Measurements from ENCODE around the gene IGF2BP2.
A peak's percentile ranks its signal among the peaks of the same experiment; 100 is the strongest.
"Not testable (repeated sequence)": the region's sequence is repeated elsewhere in the genome, so short reads cannot be mapped to it uniquely, and the experiment has no call there.

IGF2BP2 gene

DNA sequence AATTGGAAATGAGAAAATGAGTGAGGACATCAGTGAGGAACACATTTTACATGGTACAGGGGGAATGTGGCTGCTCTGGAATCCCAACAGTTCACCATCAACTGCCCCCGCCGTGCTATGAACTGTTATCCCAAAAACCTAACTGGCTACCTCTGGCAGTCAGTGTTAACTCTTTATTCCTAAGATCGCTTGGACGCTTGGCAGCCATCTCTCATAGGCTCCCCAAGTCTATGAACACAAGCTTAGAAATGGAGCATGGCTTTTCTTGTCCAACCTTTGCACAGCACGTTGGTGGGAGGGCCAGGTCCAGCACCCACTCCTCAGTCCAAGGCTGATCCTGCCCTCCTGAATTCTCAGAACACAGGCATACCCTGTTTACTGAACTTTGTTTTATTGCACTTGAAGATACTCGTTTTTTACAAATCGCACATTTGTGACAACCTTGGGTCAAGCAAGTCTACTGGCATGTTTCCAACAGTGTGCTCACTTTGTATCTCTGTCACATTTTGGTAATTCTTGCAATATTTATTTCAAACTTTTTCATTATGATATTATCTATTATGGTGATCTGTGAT is 185.1 kb downstream of the IGF2BP2 start:
- DNase-seq (ENCODE audit: low spot score): no peak

DNA sequence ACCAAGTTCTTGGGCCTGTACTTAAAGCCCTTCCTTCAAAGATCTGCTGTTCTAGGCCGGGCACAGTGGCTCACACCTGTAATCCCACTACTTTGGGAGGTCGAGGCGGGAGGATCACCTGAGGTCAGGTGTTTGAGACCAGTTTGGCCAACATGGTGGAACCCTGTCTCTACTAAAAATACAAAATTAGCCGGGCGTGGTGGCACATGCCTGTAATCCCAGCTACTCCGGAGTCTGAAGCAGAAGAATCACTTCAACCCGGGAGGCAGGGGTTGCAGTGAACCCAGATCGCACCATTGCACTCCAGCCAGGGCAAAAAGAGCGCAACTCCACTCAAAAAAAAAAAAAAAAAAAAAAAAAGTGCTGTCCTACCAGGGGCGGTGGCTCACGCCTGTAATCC is 186.2 kb downstream of the IGF2BP2 start:
- DNase-seq (ENCODE audit: low spot score): not testable (repeated sequence)

DNA sequence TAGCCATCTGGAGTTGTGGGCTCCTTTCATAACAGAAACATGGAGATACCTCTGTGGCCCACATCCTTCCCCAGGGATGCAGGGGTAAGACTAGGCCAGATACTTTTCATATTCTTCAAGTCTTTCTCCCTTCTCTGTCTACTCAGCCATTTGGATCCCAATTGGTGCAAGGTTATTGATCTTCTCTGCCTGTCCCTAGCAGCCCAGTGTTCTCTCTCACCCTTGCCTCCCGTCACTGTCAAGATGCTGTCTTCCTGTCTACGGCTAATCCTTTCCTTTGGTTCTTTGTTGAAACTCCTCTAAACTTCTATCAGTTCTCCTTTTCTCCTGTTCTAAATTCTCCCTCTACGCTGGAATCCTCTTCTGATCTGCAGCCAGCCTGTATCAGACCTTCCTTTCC is 187.5 kb downstream of the IGF2BP2 start:
- no peak for DNase-seq (ENCODE audit: low spot score)

DNA sequence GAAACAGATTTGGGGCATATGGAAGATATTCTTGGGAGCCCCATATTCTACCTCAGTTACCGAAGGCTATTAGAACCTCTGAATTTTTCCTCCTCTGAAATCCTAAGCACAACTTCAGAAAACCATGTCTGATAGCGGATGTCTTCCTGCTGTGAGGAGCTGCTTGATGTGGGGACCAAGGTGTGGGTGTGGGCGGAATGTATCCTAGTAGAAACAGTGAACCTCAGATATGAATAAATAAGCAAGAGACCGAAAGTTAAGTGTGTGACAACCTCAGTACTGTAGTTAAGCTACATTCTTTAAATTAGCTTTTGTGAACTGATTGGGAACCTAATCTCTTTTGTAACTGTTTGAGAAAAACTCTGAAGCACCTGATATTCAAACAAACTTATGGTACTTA is 191.8 kb downstream of the IGF2BP2 start:
- no peak for DNase-seq (ENCODE audit: low spot score)

DNA sequence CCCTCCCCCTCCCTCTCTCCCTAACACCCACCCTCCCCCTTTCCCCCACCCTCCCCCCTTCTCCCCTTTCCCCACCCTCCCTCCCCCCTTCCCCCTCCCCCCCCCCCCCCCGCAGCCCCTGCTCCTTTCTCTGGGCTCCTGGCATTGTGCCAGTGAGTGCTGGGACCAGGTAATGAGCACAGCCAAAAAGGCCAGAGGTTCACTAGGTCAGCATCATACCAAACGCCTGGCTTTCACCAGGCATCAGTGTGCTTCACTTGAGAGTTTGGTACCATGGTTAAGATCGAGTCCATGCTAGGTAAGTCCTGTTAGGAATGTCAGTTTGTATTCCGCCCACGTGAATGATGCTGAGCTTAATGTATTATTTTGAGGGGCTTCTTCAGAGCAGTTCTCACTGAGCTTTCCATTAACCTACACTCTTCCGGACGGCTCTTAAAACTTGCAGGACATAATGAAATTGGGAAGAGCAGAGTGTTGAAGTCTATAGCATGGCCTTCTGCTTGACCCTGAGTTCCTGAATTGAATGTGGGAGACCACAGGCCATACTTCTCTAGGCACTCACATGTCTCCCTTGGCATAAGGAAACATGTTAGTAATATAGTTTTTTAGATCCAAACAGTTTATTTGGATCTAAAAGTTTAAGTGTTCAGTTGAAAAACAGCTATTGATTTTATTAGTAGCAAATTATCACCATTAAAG is 193.2 kb downstream of the IGF2BP2 start:
- DNase-seq (ENCODE audit: low spot score): no peak

DNA sequence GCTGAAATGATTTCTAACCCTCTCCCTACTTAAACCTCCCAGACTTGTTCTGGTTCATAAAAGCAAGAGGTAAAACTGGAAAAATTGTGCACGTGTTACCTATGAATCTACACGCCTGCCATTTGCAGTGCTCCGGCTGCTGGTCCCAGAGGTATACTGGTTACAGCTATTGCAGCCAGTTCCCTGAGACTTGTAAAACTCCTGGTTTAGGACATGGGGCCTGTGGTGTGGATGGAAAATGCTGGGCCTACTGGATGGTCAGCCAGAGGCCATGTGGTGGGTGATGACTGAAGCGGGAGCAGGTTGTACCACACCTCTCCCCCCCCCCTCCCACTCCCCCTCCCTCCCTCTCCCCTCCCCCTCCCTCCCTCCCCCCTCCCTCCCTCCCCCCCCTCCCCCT is 193.7 kb downstream of the IGF2BP2 start:
- no peak for DNase-seq (ENCODE audit: low spot score)

DNA sequence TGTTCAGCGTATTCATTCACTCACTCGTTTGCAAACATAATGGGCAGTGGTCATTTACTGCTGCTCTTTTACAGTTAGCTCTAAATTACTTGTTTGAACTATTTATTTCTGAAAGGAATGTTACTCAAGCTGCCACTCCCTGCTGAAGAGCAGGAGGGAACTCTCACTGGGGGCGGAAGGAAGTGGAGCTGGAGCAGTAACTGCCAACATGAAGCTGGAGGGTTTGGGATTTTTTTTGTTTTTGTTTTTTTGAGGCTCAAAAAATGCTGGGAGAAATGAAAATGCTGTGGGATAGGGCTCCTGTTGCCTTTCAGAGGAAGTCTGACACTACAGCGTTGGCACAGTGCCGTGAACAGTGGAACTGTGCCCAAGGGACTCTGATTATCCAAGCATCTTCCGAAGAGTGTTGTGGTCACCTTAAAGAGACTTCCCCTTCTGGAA is 194.6 kb downstream of the IGF2BP2 start:
- peak; percentile 32 for DNase-seq (ENCODE audit: low spot score)

DNA sequence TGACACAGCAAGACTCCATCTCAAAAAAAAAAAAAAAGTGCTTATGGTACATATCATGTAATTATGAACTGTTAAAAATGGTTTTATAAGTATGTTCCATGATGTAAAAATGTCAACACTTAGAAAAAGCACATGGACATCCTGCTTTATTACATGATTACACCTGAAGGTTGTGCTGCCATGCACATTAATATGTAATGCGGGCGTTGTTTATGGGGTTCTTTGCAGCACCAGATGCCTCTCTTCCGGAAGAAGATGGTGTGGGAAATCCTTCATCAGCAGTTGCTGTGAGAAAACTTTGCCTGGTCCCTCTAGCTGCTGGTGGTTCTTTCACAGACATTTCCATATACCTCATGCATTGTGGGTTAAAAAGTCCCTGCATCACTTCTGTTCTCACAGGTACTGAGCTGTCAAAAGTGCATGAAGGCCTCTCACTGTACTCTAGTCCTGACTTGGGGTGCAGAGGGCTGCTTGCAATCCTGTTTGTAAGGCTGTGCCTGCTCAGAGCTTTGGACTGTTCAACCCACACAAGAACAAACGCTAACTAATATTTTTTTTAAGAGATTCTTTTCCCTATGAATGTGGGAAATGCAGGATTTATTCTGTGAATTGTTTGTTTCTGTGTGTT is 195.2 kb downstream of the IGF2BP2 start:
- no peak for DNase-seq (ENCODE audit: low spot score)

DNA sequence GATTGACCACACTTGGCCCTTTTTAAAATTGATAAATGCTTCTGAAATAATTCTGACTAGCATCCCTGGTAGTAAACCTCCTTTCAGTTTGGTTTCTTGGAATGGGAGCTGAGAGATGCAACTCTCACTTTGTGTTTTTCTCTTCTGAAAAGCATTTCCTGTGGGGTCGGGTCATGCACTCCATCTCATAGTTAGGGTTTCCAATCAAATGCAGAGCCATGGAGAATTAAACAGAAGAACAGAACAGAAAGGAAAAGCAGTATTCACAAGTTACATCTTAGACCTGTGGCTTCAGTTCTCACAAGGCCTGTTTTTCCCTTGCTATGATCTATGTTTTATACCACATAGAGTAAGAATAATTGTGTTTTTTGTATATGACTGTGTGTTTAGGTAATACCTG is 199.1 kb downstream of the IGF2BP2 start:
- DNase-seq (ENCODE audit: low spot score): no peak

DNA sequence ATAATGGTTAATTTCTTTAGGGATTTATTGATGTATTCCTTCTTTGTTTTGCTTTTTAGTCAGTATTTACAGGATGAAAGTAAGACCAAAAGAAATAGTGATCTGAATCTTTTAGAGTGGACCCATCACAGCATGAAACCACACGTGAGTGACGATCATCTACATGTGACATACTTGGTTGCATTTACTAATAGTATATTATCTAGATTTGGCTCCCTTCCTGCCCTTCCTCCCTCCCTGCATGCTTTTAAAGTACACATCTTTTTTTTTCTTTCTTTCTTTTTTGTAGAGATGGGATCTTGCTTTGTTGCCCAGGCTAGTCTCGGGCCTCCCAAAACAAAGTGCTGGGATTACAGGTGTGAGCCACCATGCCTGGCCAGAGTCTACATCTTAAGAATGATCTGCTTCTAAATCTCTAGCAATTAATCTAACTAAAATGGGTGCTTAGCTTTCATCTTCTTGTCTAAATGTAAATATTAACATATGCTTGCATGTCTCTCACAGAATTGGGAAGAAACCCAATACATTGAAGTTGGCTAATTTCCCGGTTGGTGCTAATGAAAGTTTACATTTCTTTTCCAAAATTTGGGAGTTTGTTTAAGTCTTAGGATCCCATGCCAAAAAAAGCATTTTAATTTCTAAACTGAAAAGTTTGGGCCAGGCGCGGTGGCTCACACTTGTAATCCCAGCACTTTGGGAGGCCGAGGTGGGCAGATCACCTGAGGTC is 200.7 kb downstream of the IGF2BP2 start:
- DNase-seq (ENCODE audit: low spot score): no peak

DNA sequence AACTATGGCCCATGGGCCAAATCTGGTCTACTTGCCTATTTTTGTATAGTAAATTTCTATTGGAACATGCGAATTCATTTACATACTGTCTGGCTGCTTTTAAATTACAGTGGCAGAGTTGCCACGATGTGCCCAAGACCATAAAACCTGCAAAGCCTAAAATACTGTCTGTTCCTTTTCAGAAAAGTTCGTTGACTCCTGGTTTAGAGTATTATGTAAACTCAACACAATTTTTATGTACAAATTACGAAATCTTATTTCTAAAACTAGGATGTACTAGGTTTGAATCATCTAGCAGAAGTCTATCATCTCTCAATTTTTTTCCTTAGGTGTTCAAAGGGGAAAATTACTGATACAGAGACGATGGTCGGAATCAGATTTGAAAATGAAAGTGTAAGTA is 211.8 kb downstream of the IGF2BP2 start:
- no peak for DNase-seq (ENCODE audit: low spot score)

DNA sequence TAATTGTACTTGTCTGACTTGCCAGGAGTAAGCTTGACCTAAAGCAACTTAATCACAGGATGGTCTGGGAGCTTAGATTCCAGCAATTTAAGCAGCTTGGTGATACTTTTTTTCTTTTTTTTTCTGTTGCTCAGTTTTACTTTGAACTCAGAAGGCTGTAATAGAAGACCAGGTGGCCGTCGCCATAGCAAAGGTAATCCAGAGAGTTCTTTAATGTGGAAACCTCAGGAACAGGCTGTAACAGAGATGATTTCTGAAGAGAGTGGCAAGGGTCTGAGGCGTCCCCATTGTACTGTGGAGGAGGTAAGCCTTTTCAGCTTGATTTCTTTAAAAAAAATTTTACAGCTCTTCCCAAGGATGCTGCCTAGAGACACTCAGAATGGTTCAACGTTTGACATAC is 218.6 kb downstream of the IGF2BP2 start:
- DNase-seq (ENCODE audit: low spot score): no peak

DNA sequence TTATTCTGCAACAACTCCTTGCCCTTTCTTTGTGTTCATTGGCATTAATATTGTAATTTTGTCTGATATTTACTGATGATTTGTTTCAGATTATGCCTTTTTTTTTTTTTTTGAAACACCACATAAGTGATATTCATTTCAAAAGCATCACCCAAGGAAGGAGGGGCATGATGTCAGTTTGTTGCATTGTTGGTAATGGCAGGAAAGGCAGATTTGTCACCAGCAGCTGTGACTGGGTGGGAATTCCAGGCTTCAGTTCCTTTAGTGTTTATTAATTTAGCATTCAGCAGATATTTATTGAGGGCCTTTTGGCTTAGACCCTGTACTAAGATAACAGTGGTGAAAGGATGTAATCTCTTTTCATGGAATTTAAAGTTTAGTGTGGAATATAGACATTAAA is 219.3 kb downstream of the IGF2BP2 start:
- DNase-seq (ENCODE audit: low spot score): no peak

DNA sequence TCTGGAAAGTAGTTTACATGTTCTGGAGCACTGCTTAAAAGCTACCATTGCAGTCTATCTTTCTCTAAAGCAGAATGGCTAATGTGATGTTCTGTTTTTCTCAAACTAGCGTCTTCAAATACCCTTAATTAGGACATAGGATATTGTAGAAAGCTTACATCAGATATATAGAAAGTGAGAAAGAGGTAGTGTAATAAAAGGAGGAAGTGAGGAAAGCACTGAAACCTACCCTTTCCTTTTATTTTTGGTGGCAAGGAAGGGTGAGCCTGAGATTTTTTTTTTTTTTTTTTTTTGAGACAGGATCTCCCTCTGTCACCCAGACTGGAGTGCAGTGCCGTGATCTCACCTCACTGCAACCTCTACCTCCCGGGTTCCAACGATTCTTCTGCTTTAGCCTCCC is 229.3 kb downstream of the IGF2BP2 start:
- no peak for DNase-seq (ENCODE audit: low spot score)

DNA sequence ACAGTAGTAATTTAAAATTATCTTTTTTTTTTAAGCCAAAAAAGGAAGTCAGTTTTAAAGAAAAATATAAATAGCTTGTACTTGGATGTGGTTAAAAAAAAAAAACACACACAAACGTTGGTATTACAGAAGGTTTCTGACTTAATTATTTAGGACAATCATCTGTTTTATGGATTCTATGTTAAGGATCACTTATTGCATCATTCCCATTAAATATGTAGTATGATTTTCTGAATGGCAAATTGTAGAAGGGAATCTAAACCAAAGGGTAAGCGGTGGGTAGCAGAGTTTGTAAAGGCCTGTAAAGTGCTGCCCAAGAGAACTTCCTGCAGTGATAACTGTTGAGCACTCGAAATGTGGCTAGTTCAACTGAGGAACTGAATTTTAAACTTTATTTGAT is 230.8 kb downstream of the IGF2BP2 start:
- DNase-seq (ENCODE audit: low spot score): no peak
